ENCODE results near the gene ESPN.
"Not testable (repeated sequence)": the region's sequence is repeated elsewhere in the genome, so short reads cannot be mapped to it uniquely, and the experiment has no call there.

ESPN gene

DNA sequence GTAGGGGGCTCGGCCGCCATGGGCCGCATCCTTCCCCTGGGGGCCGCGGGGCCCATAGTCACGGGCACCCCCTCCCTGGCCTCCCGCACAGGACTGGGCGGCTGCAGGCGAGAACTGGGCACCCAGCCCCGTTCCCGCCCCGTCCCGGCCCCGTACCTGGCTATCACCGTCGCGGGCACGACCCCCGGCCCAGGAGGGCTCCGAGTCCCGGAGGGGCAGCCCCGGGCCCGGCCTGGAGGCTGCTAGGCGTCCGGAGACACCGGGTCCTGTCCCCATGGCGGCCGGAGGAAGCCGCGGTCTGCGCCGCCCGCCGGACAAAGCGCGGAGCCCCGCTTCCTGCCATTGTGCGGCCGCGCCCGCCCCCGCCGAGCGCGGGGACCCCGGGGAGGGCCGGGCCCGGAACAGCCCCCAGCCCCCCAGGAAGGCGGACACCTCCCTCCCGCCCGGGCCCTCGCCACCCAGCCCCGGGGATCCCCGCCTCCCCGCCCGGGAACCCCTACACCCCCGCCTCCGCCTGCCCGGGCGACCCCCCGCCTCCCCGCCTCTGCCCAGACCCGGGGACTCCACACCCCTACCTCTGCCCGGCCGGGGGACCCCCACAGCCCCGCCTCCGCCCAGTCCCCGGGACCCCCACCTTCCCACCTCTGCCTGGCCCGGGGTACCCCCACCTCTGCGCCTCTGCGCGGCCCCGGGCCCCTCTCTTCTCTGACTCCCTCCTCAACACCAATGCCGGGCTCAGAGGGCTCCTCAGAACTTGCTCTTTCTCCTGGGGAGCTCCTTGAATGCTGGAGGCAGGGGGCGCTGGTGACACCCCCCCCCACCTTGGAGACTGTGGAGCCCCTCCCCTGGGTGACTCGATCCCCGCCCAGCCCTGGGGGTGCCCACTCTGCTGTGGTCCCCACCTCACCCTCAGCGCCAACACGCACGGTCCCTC, 60.9 kb downstream of the ESPN start:
- DNase-seq = no peak

DNA sequence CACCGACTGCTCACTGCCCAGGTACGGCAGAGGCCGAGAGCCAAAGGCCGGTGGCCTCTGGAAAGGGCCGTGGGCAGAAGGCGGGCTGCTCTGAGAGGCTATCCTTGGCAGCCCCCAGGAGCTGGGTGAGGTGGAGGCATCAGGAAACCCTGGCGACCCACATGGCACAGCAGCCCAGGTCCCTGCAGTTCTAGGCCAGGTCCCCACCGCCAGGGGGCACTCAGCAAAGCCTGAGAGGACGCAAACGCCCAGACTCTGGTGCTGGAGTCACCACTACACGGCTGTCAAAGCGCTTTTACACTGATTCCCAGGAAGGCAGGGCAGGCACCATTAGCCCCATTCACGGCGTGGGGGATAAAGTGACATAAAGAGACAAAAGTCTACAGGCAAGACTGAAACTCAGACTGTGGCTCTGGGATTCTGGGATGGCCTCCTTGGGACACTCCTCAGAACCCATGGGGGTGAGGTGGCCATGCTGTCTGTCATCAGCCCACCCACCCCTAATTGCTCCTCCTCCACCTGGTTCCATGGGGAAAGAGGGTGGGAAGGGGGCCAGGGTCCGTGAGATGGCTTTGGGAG, 61.9 kb downstream of the ESPN start:
- DNase-seq = peak; percentile 61 to 85 (median 78)

DNA sequence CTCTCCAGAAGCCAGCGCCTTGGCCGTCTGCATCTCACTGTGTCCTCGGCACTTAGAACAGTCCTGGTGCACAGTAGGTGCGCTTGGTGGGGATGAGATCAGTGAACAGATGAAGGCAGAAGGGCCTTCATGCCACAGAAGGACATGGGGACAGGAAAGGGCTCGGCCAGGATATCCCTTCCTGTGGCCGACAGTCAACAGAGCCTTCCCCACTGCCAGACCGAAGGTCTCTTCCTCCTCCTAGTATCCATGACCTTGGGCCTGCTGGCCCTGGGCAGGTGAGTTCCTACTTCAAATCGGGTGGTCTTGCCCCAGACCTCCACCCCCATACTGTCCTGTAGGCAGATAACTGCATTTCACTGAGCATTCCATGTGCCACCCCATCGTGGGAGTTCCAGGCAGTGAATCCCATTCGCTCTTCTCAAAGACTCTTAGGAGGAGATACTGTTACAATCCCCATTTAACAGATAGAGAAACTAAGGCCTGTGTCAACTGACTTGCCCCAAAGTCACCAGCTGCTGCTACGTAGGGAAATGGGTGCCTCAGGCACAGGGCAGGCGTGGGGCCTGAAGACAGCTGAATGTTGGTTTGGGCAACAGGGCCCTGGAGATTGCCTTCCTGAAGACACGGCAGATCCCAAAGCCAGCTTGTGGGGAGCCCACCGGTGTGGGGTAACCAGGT, 63.4 kb downstream of the ESPN start:
- no peak for DNase-seq

DNA sequence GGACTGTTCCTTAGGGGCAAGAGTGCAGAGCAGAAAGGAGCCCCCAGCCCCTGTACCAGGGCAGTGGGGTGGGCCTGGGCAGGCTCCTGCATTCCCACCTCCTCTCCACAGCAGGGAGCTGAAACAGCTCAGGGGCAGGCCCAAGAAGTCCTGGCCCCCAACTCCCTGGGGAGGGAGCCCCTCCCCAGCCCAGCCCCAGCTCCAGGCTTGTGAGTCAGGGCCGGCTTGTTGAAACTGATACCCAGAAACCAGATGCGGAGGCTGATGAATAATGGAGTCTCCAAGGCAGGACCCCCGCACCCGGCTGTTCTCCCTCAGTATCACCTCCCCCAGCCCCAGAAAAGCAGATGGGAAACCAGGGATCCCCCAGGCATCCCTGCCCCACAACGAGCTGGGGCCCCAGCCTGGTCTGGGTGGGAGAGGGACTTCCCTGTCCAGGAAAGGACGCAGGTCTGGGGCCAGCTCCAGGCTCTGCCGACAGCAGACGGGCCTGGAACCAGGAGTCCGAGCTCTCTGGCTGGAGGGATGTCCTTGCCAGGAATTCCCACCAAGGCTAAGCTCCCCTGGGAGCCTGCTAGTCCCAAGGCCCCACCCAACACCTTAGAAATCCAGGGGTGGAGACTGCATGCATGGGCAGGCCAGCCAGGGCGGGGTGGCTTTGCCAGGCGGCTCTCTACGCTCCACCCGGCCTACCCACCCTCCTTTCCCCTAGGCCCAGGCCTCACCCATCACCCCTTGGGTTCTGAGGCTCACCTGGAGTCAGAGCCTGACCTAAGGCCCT, 64.2 kb downstream of the ESPN start:
- no peak for DNase-seq

DNA sequence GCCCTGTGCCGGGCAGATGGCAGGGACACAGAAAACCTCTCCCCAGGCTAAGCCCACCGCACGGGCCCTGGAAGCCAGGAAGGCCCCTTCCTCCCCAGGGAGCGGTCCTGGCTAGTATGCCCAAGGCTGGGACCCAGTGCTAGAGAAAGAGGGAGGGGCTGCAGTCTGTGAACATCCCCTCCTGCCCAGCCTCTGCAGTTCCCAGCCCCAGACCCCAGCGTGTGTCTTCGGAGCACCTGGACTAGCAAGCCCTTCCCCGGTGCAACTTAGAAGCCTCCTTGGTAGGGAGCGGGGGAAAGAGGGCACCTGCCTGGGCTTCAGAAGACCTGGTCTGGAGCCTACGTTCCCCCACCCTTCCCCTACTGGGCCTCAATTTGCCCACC, 64.8 kb downstream of the ESPN start:
- DNase-seq = no peak

- peak; percentile 48 to 83 (median 68) for DNase-seq
These were observed 65.2 kb downstream of the ESPN start for GRCh38 chr1:6489799-6490180.

- peak in 3 of 5 donors; percentile 31 to 81 (median 33) for DNase-seq
These were observed 65.9 kb downstream of the ESPN start for GRCh38 chr1:6490181-6491080.

- no peak for DNase-seq
These were observed 66.5 kb downstream of the ESPN start for GRCh38 chr1:6491081-6491449.

GRCh38 chr1:6491480-6491962, 66.9 kb downstream of the ESPN start, which contains the start of gene PLEKHG5:
Gene PLEKHG5, minus strand, starts transcription at chr1:6491667. Its CDS starts 14,096 bp downstream, at chr1:6477571.
- DNase-seq = no peak

GRCh38 chr1:6491966-6492365, 67.4 kb downstream of the ESPN start:
- no peak for DNase-seq

GRCh38 chr1:6493834-6494223, 69.3 kb downstream of the ESPN start:
- not testable (repeated sequence) for DNase-seq

DNA sequence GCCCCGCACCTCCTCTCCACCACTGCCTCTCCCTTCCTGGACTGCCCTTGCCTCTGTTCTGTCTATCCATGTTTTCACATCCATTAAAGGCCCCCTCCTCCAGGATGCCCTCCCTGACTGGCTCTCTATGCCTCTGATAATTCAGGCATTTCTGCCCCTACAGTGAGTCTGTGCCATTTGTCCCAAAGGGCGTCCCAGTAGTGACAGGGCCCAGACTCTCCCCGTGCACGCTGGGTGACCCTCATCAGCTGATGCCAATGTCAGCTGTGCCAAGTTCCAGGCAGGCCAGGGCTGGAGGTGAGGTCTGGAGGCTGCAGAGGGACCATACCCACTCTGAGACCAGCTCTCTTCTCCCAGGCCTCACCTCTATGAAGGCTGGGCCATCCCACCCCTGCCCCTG, 70.1 kb downstream of the ESPN start:
- DNase-seq = no peak

DNA sequence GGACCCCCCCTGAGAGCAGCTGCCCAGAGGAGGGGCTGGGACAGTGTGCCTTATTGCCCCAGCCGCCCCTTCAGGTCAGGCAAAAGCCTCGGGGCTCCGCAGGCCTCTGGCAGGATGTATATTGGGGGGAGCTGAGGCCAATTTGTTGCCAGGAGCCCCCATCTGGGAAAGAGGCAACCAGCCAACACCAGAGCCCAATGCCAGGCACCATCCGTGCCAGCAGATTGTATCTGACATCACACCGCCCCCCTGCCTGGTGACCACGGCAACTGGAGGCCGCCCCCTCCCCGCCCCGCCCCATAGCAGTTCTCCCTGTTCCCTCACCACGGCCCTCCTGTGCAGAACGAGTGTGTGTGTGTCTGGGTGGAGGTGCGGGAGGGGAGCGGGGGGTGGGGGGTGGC, 70.5 kb downstream of the ESPN start:
- no peak for DNase-seq

DNA sequence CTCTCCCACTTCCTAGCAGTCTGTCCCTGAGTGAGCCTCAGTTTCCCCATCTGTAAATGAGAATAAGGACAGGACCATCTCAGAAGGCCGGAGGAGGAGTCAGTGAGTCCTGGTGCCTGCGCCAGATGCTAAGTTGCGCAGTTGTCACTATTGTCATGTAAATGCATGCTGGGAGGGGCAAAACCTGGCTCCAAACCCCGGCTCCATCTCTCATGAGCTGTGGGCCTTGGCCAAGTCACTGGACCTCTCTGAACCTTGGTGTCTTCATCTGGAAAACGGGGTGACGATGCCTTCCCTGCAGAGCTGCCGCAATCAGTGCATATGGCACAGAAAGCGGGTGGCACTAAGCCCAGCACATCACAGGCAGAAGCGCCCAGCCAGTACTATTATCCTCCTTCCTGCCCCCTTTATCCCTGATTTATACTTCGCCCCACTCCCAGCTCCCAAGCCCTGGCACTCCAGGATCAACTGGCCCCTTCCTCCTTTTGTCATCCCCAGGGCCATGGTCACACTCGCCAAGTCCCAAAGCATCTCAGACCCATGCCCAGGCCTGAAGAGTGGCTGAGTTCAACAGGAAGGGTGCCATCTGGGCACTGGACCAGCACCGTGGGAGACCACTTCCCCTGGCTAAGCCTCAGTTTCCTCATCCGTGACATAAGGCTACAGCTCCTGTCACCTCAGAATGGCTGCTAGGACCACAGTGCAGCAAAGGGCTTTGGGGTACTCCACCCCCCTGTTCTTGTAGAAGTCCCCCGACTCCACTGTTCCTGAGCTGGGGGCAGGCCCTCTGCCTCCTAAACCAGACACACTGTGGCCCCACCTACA, 71.2 kb downstream of the ESPN start:
- no peak for DNase-seq

- DNase-seq = no peak
These were observed 71.8 kb downstream of the ESPN start for GRCh38 chr1:6496365-6496721.

DNA sequence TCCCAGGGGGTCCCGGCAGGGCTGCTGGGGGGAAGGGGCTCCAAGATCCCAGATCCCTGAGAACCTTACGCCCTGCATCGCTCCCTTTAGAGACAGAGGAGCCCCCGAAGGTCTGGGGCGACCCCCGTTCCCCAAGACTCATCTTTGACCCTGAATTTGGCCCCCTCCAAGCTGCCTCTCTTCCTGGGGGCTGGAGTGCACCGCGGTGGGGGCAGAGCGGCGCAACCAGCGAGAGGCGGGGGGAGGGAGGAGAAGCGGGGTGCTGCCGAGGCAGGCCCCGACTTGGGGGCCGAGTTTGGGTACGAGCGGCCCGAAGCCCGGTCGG, 72.3 kb downstream of the ESPN start:
- no peak for DNase-seq

DNA sequence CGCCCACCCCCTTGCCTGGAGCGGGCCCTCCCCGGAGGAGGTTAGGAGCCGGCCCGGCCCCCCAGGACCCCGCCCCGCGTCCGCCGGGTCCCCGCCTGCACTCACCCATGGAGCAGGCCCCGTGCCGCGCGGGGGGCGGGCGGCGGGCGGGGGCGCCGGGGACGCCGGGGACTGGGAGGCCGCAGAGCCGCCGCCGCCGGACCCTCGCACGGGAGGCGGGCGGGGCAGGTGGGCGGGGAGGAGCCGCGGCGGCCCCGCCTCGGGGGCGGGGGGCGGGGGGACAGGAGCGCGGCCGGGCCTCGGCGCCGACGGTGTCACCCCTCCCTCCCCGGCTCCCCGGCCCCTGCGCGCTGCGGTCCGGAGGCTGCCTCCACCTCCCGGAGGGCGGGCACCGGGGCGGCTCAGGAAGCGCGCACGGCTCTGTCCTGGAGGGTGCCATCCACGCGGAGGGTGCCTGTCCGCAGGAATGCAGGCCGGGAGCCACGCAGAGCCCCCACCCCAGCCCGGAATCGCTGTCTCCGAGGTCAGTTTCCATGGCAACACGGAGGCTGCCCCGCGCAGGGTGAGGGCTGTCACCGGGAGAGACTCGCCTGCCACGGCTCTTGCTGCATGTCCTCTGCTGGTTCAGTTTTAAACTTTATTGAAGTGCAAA, 72.8 kb downstream of the ESPN start:
- DNase-seq = peak; percentile 31 to 65 (median 49)

GRCh38 chr1:6497867-6498575, 73.4 kb downstream of the ESPN start:
- no peak for DNase-seq

DNA sequence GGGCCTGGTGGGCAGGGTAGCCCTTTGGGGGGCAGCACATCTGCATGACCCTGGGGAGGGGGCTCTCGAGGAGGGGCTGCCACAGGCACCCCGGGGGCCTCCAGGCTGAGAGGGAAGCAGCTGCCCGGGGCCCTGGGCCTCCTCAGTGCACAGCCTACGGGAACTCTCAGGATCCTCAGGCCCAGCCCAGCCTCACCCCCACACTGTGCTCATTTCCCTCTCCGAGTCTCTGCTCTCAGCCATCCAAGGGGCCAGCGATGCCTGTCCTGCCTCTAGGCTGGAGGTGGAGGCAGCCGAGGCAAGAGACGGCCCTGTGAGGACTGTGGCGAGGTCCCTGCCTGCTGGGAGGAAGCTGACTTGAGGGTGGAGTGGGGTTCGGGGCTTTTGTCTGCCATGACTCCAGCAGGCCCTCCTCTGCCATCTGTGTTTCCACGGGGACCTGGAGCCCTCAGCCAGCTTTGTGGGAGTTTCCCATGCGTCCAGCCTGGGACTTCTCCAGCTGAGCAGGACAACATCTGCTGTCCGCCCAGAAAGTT, 74.1 kb downstream of the ESPN start:
- DNase-seq = no peak
